ENCODE data around the gene PPP3R1. TPM values are rescaled to one million over a fixed set of nuclear protein-coding genes. Genes with fewer than 3 reads are reported as not detected.

The PPP3R1 gene
- total and polyA plus RNA-seq, 10 of the 15 experiments (the other 5 are each of a cell fraction or from before 2014, with no cell fraction given) = 1.5 to 61.0 (median 15.8) TPM

- Histone ChIP-seq H3K79me2 (ENCODE audit: control insufficient read depth, insufficient read depth, low read length) (no peaks in the 10 kb centered on the region), H4K20me1 (ENCODE audit: control insufficient read depth, insufficient read depth) (no peaks in the 10 kb centered on the region), H3K27me3 (replicated peaks in 1 of 2; ENCODE audit: control insufficient read depth in 2 of 2, insufficient read depth in 2 of 2, low read length in 1 of 2) (no peaks in the 10 kb centered on the region), H3K4me2 (ENCODE audit: control insufficient read depth, insufficient read depth) (no peak overlapping the region), H3K36me3 (ENCODE audit: control insufficient read depth in 2 of 2, insufficient read depth in 2 of 2, low read length in 1 of 2) (peaks cover 0 to 5% of the 10 kb centered on the region in 2 experiments; a peak in 1 of 4 replicates), H3K4me3 (no peak overlapping the region), H3K4me1 (ENCODE audit: control insufficient read depth, insufficient read depth, low read length) (no peaks in the 10 kb centered on the region), H3K9me3 (replicated peaks; ENCODE audit: control insufficient read depth, insufficient read depth, low read length) (no peaks in the 10 kb centered on the region), H2AFZ (ENCODE audit: control insufficient read depth, low read depth, low read length) (no peak overlapping the region), H3K27ac (ENCODE audit: control insufficient read depth, insufficient read depth) (no peak overlapping the region), H3K9ac (ENCODE audit: control insufficient read depth, insufficient read depth, low read length) (no peak overlapping the region)
- ChIA-PET RAD21 (ENCODE audit: unreplicated experiment) (interaction anchor here (3.0 kb wide), 1 partner anchor 14 kb away, joined by 8 read pairs; no protein-coding TSS in a partner anchor), CTCF (interaction anchor here (0.7 to 4.3 kb wide), 4 partner anchors 14 to 108 kb away, joined by 3 to 30 read pairs (median 5); no protein-coding TSS in a partner anchor), SMC1A (ENCODE audit: uncharacterized antibody, unreplicated experiment) (interaction anchor here (0.9 to 2.1 kb wide), 3 partner anchors 8 to 156 kb away, joined by 3 to 8 read pairs (median 7); no protein-coding TSS in a partner anchor), POLR2A (no interaction called here)
- no TSS peak for BruUV-seq (replicated peaks)
- WGBS (ENCODE audit: insufficient coverage, insufficient replicate concordance, low lambda C conversion rate, missing lambda C conversion rate) = 74% methylated on average over 7 of the region's 7 CpGs
- in situ Hi-C loops (cut with MboI) = no loop called here
- ATAC-seq (no peak), FAIRE-seq (no peak), DNase-seq (ENCODE audit: low read depth, low spot score) (no peak)
- intact Hi-C loops (cut with micrococcal nuclease; ENCODE audit: unreplicated experiment) = no loop called here
- TF ChIP-seq PAX5 (IDR thresholded peaks at IDR 0.05; ENCODE audit: borderline replicate concordance, low read depth, low read length) = no peak
- no peak for TF ChIP-seq CREB1 (IDR thresholded peaks at IDR 0.05; ENCODE audit: low read depth)
- no peak for TF ChIP-seq BCL11A (IDR thresholded peaks at IDR 0.05; ENCODE audit: low read depth, low read length)
- no peak for TF ChIP-seq SMC3 (IDR thresholded peaks at IDR 0.05; ENCODE audit: borderline replicate concordance, low read length)
- TF ChIP-seq KDM1A (IDR thresholded peaks at IDR 0.05; ENCODE audit: borderline replicate concordance) = no peak
- no peak for TF ChIP-seq ATF7 (IDR thresholded peaks at IDR 0.05; ENCODE audit: low read depth)
- TF ChIP-seq ELK1 (IDR thresholded peaks at IDR 0.05; ENCODE audit: low read depth, low read length) = no peak
- TF ChIP-seq BCLAF1 (IDR thresholded peaks at IDR 0.05) = no peak
- TF ChIP-seq ZNF24 (IDR thresholded peaks at IDR 0.05) = no peak
- no peak for TF ChIP-seq FOXK2 (IDR thresholded peaks at IDR 0.05)
- no peak for TF ChIP-seq EGR1 (IDR thresholded peaks at IDR 0.05; ENCODE audit: borderline replicate concordance in 1 of 2, low read depth in 2 of 2, low read length in 2 of 2)
- no peak for TF ChIP-seq MTA3 (IDR thresholded peaks at IDR 0.05; ENCODE audit: borderline replicate concordance, low read length)
- TF ChIP-seq MTA2 (IDR thresholded peaks at IDR 0.05; ENCODE audit: low read depth) = no peak
- no peak for TF ChIP-seq TARDBP (IDR thresholded peaks at IDR 0.05; ENCODE audit: borderline replicate concordance)
- TF ChIP-seq HDGF (IDR thresholded peaks at IDR 0.05) = no peak
- TF ChIP-seq IRF4 (IDR thresholded peaks at IDR 0.05; ENCODE audit: low read depth, low read length) = no peak
- TF ChIP-seq CBX5 (IDR thresholded peaks at IDR 0.05; ENCODE audit: low read depth) = no peak
Measured at GRCh38 chr2:68135448-68136320, 116.6 kb downstream of the PPP3R1 start.

All from GM12878 (cell line).